H1 (cell line): ENCODE data around the gene OSTN. TPM values are rescaled to one million over a fixed set of nuclear protein-coding genes. Genes with fewer than 3 reads are reported as not detected.

Experiments
- polyA plus RNA-seq, 7 experiments: library from polyadenylated mRNA; depleted of rRNA in 3 of 7; stranded (reverse) in 5 of 7; unstranded in 2 of 7; fragments of >200 nt in 5 of 7; fragments of 200-250 nt in 2 of 7; gene quantifications; 1 replicate in 5 of 7; 2 replicates in 1 of 7; 4 replicates in 1 of 7; pipeline versions ENCODE4 v1.2.1 to v1.2.3, GENCODE V29; 2011 to 2013; ENCODE audit warnings: missing spikeins in 2 of 7, mixed read lengths in 2 of 7
- total RNA-seq: library from RNA; stranded (reverse); fragmentation: NEBNext Ultra II Directional; extraction: Animal tissue kit (Norgen Biotek cat#: 25700); gene quantifications from 2 replicates; pipeline ENCODE4 v1.2.1, GENCODE V29; 2021

Gene OSTN
- total and polyA plus RNA-seq, 2 of the 8 experiments (the other 6 are each of a cell fraction or from before 2014, with no cell fraction given), result not detected

Other genes starting within 250 kb of the OSTN start
- 19.2 and 22.0 TPM in 2 replicates for gene CCDC50, start 130.2 kb downstream of the OSTN start, total RNA-seq
- gene CCDC50, start 130.2 kb downstream of the OSTN start, polyA plus RNA-seq (2011; rRNA removed), result 7.3 and 9.3 TPM in 2 replicates
- not detected in 2 replicates for gene UTS2B, start 131.3 kb downstream of the OSTN start, total RNA-seq
- gene UTS2B, start 131.3 kb downstream of the OSTN start, polyA plus RNA-seq (2011; rRNA removed), result 0.03 TPM in 1 of 2 replicates, not detected in the other